Measurements from ENCODE around the gene AMIGO1.
A peak's percentile ranks its signal among the peaks of the same experiment; 100 is the strongest.

The AMIGO1 gene

GRCh38 chr1:109534307-109534858, 24.9 kb upstream of the AMIGO1 start:
- no peak for DNase-seq (ENCODE audit: insufficient read length, low spot score)
- no peak for FAIRE-seq

GRCh38 chr1:109532365-109533136, 23.0 kb upstream of the AMIGO1 start:
- peak; percentile 74 for DNase-seq (ENCODE audit: insufficient read length, low spot score)
- peak; percentile 76 for FAIRE-seq

- FAIRE-seq (no peak), DNase-seq (ENCODE audit: insufficient read length, low spot score) (no peak)
Observed at GRCh38 chr1:109531826-109532364, 22.4 kb upstream of the AMIGO1 start.

- no peak for DNase-seq (ENCODE audit: insufficient read length, low spot score)
- FAIRE-seq: no peak
Observed at GRCh38 chr1:109531380-109531779, 21.9 kb upstream of the AMIGO1 start.

- FAIRE-seq (no peak), DNase-seq (ENCODE audit: insufficient read length, low spot score) (no peak)
Observed at GRCh38 chr1:109530457-109531087, 21.0 kb upstream of the AMIGO1 start.

GRCh38 chr1:109529881-109530456, 20.4 kb upstream of the AMIGO1 start:
- FAIRE-seq (no peak), DNase-seq (ENCODE audit: insufficient read length, low spot score) (no peak)

GRCh38 chr1:109528712-109529111, 19.2 kb upstream of the AMIGO1 start:
- no peak for DNase-seq (ENCODE audit: insufficient read length, low spot score)
- FAIRE-seq: no peak

- FAIRE-seq: no peak
- no peak for DNase-seq (ENCODE audit: insufficient read length, low spot score)
Observed at GRCh38 chr1:109527846-109528695, 18.5 kb upstream of the AMIGO1 start.

GRCh38 chr1:109527098-109527811, 17.7 kb upstream of the AMIGO1 start:
- DNase-seq (ENCODE audit: insufficient read length, low spot score): no peak
- FAIRE-seq: no peak

GRCh38 chr1:109523706-109524105, 14.2 kb upstream of the AMIGO1 start:
- FAIRE-seq: no peak

GRCh38 chr1:109522026-109522425, 12.5 kb upstream of the AMIGO1 start:
- FAIRE-seq (no peak), DNase-seq (ENCODE audit: insufficient read length, low spot score) (no peak)

More at GRCh38 chr1:109523706-109524105, 14.2 kb upstream of the AMIGO1 start:
- no peak for DNase-seq (ENCODE audit: insufficient read length, low spot score)

GRCh38 chr1:109521002-109521951, 11.8 kb upstream of the AMIGO1 start:
- FAIRE-seq: no peak

GRCh38 chr1:109517337-109517736, 7.8 kb upstream of the AMIGO1 start:
- FAIRE-seq (no peak), DNase-seq (ENCODE audit: insufficient read length, low spot score) (no peak)

More at GRCh38 chr1:109521002-109521951, 11.8 kb upstream of the AMIGO1 start:
- no peak for DNase-seq (ENCODE audit: insufficient read length, low spot score)

- FAIRE-seq (no peak), DNase-seq (ENCODE audit: insufficient read length, low spot score) (no peak)
Observed at GRCh38 chr1:109516872-109517271, 7.3 kb upstream of the AMIGO1 start.

GRCh38 chr1:109514846-109515245, 5.3 kb upstream of the AMIGO1 start:
- FAIRE-seq (no peak), DNase-seq (ENCODE audit: insufficient read length, low spot score) (no peak)

- DNase-seq (ENCODE audit: insufficient read length, low spot score) (no peak), FAIRE-seq (no peak)
Observed at GRCh38 chr1:109513110-109513710, 3.7 kb upstream of the AMIGO1 start.

GRCh38 chr1:109508873-109509175, 703 bp downstream of the AMIGO1 start:
- FAIRE-seq (no peak), DNase-seq (ENCODE audit: insufficient read length, low spot score) (no peak)
